Measurements from ENCODE around the gene DPP10. TPM values are rescaled to one million over a fixed set of nuclear protein-coding genes. Genes with fewer than 3 reads are reported as not detected.
A peak's percentile ranks its signal among the peaks of the same experiment; 100 is the strongest.

Gene DPP10
- total and polyA plus RNA-seq, 8 donors = 0.68 to 8.2 (median 4.7) TPM

DNA sequence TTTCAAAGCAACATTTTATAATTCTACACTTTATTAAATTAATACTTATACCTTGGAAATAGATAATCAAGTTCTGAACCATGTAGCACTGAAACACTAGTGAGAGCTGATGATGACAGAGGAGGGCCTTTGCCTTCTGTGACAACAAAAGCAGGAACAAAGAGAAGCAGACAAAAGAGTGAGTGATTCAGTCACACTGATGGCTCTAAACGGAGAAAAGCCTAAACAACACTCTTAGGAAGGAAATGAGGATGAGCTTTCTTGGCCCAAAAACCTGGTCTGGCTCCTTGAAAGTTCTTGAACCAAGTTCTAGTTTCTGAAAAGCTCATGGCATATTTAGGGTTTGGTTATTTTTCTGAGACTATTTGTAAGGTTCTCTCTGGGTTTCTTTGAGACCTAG is 271.9 kb downstream of the DPP10 start:
- Histone ChIP-seq H3K9me3 (no peaks in the 10 kb centered on the region), H3K27me3 (no peaks in the 10 kb centered on the region), H3K4me3 (no peak overlapping the region), H3K4me1 (no peaks in the 10 kb centered on the region), H3K27ac (no peak overlapping the region), H3K36me3 (no peaks in the 10 kb centered on the region)
- ATAC-seq (no peak), DNase-seq (no peak)
- intact Hi-C loops (cut with DNase I) = no loop called here
- TF ChIP-seq, protein P1, sequence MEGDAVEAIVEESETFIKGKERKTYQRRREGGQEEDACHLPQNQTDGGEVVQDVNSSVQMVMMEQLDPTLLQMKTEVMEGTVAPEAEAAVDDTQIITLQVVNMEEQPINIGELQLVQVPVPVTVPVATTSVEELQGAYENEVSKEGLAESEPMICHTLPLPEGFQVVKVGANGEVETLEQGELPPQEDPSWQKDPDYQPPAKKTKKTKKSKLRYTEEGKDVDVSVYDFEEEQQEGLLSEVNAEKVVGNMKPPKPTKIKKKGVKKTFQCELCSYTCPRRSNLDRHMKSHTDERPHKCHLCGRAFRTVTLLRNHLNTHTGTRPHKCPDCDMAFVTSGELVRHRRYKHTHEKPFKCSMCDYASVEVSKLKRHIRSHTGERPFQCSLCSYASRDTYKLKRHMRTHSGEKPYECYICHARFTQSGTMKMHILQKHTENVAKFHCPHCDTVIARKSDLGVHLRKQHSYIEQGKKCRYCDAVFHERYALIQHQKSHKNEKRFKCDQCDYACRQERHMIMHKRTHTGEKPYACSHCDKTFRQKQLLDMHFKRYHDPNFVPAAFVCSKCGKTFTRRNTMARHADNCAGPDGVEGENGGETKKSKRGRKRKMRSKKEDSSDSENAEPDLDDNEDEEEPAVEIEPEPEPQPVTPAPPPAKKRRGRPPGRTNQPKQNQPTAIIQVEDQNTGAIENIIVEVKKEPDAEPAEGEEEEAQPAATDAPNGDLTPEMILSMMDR (IDR thresholded peaks at IDR 0.05) = no peak

DNA sequence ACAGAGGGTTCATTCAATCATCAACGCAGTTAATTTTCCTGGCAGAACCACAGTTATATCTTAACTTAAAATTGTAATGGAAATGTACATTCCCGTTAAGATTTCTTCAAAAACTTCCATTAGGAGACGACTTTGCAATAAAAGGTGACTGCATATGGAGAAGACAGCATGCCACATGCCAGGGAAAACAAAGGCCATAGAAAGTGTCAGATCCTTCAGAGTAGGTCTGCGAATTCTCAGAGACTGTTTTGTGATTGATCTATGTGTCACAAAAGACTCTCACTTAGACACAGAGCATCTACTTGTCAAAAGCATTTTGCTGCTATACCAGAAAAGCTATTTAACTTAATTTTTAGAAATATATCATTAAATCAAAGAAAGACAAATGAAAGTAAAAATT is 274.6 kb downstream of the DPP10 start:
- Histone ChIP-seq H3K36me3 (no peaks in the 10 kb centered on the region), H3K4me3 (no peak overlapping the region), H3K9me3 (no peaks in the 10 kb centered on the region), H3K27me3 (no peaks in the 10 kb centered on the region), H3K4me1 (no peaks in the 10 kb centered on the region), H3K27ac (no peak overlapping the region)
- TF ChIP-seq, protein P1 (IDR thresholded peaks at IDR 0.05) = no peak
- intact Hi-C loops (cut with DNase I) = no loop called here
- DNase-seq = no peak
- no peak for ATAC-seq

DNA sequence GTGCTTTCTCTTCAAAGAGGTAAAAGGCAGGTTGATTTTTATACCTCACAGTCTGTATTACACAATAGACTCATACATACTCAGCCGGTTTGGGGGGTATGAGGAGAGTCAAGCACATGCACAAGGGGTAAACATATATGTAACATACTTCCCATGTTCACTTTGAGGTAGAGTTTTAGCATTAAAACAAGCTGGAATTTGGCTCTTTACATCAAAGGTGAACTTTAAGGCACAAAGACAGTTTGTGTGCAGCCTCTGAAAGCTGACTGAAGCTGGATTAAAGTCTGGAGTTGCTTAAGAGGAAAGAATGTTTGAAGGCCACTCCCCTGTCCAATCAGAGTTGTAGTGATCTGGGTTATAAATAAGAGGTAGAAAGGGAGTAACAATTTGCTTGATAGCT is 282.0 kb downstream of the DPP10 start:
- intact Hi-C loops (cut with DNase I) = no loop called here
- Histone ChIP-seq H3K9me3 (no peaks in the 10 kb centered on the region), H3K4me3 (no peak overlapping the region), H3K27me3 (no peaks in the 10 kb centered on the region), H3K27ac (no peak overlapping the region), H3K4me1 (no peaks in the 10 kb centered on the region), H3K36me3 (no peaks in the 10 kb centered on the region)
- DNase-seq = peak in 1 of 4 donors; percentile 46
- TF ChIP-seq, protein P1 (IDR thresholded peaks at IDR 0.05) = no peak
- ATAC-seq = peak; percentile 68

DNA sequence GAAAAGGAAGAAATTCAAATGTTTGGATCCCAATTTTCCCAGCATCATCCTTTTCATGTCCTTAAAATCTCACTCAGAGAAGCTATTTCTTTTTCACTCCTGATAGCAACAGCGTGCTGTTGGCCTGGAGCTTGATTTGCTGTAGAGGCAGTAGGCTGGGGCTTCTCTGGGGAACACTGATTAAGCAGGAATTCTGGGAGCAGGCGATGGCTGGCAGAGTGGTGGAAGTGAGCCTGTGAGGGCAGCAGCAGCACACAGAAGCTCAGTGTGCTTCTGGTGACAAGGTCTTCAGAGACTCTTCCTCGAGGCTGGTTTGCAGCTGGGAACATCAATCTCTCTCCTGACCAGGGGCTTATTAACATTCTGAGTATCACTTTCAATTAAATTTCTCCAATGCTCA is 284.6 kb downstream of the DPP10 start:
- TF ChIP-seq, protein P1 (IDR thresholded peaks at IDR 0.05) = no peak
- no peaks in the 10 kb centered on the region for H3K36me3 ChIP-seq
- ATAC-seq = no peak
- H3K27me3 ChIP-seq = no peaks in the 10 kb centered on the region
- intact Hi-C loops (cut with DNase I) = no loop called here
- H3K9me3 ChIP-seq = no peaks in the 10 kb centered on the region
- H3K27ac ChIP-seq = no peak overlapping the region
- no peak overlapping the region for H3K4me3 ChIP-seq
- no peaks in the 10 kb centered on the region for H3K4me1 ChIP-seq
- DNase-seq = no peak

DNA sequence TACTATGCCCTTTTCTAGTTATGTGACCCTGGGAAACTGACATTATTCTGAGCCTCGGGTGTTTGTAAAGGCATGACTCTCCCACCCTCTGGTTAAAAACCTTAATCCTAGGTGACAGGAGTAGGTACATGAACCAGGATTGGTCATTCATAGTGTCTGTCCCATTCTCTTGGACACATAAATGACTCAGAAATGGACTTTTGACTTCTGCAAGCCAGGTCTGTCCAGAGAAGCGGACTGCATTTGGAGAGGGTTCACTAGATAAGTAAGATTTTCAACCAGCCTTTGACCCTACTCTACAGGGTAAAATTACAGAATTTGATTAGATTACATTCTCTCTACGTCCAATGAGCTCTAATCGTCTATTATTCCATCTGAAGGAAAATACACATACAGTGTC is 285.9 kb downstream of the DPP10 start:
- intact Hi-C loops (cut with DNase I) = no loop called here
- H3K27ac ChIP-seq = no peak overlapping the region
- H3K36me3 ChIP-seq = no peaks in the 10 kb centered on the region
- H3K9me3 ChIP-seq = no peaks in the 10 kb centered on the region
- no peaks in the 10 kb centered on the region for H3K27me3 ChIP-seq
- H3K4me3 ChIP-seq = no peak overlapping the region
- DNase-seq (no peak), ATAC-seq (no peak)
- TF ChIP-seq, protein P1 (IDR thresholded peaks at IDR 0.05) = no peak
- no peaks in the 10 kb centered on the region for H3K4me1 ChIP-seq

Data from left lung (tissue), 10 donors.